ENCODE data around the gene RPUSD1. TPM values are rescaled to one million over a fixed set of nuclear protein-coding genes. Genes with fewer than 3 reads are reported as not detected.

Gene RPUSD1
- total and polyA plus RNA-seq, 8 donors: 9.0 to 43.7 (median 20.1) TPM

DNA sequence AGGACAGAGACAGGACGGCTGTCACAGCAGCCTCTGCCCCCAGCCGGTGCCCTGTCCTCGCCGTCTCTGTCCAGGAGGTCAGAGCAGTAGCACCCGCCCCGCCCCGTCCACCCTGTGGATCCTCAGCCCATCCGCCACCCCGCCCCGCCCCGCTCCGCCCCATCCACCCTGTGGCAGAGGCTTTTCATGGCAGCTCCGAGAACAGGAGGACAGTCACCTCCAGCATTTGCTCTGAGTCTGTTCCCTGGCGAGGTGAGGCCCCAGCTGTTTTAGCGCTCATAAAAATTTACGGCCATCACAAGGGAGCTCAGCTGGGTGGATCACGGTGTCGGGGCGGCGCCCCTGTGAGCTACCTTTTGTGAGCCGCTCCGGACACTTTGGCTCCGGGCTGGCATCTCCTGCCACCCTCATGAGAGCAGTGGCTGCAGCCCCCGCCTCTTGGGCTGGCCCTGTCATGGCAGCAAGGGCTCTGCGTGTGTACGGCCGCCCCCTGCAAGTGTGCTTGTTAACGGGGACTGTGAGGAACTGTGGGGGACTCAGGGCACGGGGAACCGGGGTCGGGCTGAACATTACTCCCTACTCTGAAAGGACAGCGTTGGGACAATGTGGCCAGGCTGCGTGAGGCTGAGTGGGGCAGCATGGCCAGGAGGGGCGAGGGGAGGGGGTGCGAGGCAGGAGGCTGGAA, 44.6 kb upstream of the RPUSD1 start:
- H3K27me3 ChIP-seq: peaks cover 0 to 46% (median 9%) of the 10 kb centered on the region in 3 donors
- H3K36me3 ChIP-seq: no peaks in the 10 kb centered on the region
- peaks cover 16 to 40% (median 30%) of the 10 kb centered on the region in 4 donors for H3K9me3 ChIP-seq
- no peak for TF ChIP-seq EP300 (IDR thresholded peaks at IDR 0.05)
- TF ChIP-seq POLR2AphosphoS5 (IDR thresholded peaks at IDR 0.05): no peak
- TF ChIP-seq POLR2A (IDR thresholded peaks at IDR 0.05): no peak
- TF ChIP-seq, protein P1, sequence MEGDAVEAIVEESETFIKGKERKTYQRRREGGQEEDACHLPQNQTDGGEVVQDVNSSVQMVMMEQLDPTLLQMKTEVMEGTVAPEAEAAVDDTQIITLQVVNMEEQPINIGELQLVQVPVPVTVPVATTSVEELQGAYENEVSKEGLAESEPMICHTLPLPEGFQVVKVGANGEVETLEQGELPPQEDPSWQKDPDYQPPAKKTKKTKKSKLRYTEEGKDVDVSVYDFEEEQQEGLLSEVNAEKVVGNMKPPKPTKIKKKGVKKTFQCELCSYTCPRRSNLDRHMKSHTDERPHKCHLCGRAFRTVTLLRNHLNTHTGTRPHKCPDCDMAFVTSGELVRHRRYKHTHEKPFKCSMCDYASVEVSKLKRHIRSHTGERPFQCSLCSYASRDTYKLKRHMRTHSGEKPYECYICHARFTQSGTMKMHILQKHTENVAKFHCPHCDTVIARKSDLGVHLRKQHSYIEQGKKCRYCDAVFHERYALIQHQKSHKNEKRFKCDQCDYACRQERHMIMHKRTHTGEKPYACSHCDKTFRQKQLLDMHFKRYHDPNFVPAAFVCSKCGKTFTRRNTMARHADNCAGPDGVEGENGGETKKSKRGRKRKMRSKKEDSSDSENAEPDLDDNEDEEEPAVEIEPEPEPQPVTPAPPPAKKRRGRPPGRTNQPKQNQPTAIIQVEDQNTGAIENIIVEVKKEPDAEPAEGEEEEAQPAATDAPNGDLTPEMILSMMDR (IDR thresholded peaks at IDR 0.05): no peak
- no peak overlapping the region for H3K27ac ChIP-seq
- no peak overlapping the region for H3K4me3 ChIP-seq
- H3K4me1 ChIP-seq: no peaks in the 10 kb centered on the region
- intact Hi-C loops (cut with DNase I; ENCODE audit: low total_unique reads): no loop called here
- no peak for DNase-seq
- 74 to 88% (median 82%) methylated on average over 26 to 35 of the region's 35 CpGs for WGBS, 5 donors

DNA sequence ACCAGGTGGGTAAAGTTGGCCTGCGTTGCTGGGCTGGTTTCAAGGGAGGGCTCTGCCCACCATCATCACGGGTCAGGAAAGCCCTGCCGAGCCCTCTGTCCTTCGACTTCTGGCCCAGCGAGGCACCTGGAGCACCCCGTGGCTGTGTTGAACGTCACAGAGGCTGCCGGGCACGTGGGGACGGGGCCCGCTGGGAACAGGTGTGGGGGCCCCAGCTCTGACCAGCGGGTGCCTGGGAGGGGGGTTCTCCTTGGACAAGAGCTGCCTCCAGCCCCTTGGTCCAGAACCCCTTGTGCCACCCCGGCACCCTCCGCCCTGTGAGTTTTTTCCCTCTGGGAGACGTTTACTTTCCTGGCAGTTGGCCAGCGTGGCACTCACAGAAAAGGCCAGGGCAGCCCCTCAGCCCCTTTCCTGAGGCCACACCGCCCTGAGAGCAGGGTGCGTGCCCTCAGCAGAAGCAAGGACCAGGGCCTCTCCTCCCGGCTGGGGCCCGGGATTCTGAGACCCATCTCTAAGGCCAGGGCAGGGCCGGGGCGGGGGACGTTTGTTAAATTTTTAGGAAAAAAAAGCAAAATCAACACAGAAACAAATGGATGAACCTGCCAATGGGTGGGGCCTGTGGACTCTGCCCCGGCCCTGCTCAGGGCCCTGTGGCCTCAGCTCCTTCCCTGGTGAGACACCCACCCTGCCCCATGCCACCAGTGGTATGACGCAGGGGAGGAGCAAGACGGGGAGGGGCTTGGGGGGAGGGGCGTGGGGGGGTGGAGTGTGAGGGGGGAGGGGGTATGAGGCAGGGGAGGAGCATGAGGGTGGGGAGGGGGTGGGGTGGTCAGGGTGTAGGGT, 43.6 kb upstream of the RPUSD1 start:
- no peaks in the 10 kb centered on the region for H3K36me3 ChIP-seq
- no peak for DNase-seq
- H3K27me3 ChIP-seq: peaks cover 0 to 54% (median 9%) of the 10 kb centered on the region in 3 donors
- TF ChIP-seq POLR2A (IDR thresholded peaks at IDR 0.05) (no peak), POLR2AphosphoS5 (IDR thresholded peaks at IDR 0.05) (no peak), EP300 (IDR thresholded peaks at IDR 0.05) (no peak)
- TF ChIP-seq, protein P1 (IDR thresholded peaks at IDR 0.05): no peak
- H3K4me1 ChIP-seq: no peaks in the 10 kb centered on the region
- intact Hi-C loops (cut with DNase I; ENCODE audit: low total_unique reads): no loop called here
- 36 to 53% (median 49%) methylated on average over 16 to 27 of the region's 27 CpGs for WGBS, 5 donors
- no peak overlapping the region for H3K4me3 ChIP-seq
- no peak overlapping the region for H3K27ac ChIP-seq
- peaks cover 14 to 32% (median 20%) of the 10 kb centered on the region in 4 donors for H3K9me3 ChIP-seq

DNA sequence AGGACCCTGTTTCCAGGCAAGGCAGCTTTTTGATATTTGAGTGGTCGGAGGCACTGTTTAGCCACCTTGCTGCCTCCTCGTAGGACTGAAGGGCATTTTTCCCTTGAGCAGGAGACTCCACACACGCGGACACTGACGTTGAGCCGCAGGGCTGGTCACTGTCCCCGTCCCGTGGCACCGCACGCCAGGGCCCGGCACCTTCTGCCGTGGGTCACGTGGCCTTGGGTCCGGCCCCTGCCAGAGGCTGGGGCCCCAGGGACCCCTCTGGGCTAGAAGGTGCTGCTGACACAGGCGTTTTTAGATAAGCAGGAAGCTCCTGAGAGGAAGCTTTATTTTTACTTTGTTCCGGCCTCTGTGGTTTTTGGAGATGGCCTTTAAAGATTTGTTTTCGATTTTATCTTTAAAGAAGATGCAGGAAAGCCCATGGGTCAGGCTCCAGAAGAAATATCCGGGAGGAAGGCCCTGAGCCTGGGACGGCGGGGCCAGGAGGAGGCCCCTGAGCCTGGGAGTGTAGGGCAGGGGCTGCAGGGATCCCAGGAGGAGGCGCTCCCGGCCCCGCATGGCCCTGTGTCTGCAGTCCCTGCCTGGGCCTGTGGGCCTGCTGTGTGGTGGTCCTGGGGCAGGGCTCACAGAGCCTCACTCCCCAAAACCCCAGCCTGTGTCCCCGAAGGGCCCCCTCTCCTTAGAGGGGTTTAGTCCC, 42.8 kb upstream of the RPUSD1 start:
- H3K4me3 ChIP-seq: no peak overlapping the region
- 45 to 68% (median 64%) methylated on average over 18 to 24 of the region's 24 CpGs for WGBS, 5 donors
- DNase-seq: no peak

More for the DNA sequence above, 42.8 kb upstream of the RPUSD1 start:
- H3K4me1 ChIP-seq: no peaks in the 10 kb centered on the region
- TF ChIP-seq EP300 (IDR thresholded peaks at IDR 0.05): no peak
- TF ChIP-seq POLR2AphosphoS5 (IDR thresholded peaks at IDR 0.05): no peak
- TF ChIP-seq, protein P1 (IDR thresholded peaks at IDR 0.05): no peak
- TF ChIP-seq POLR2A (IDR thresholded peaks at IDR 0.05): no peak
- peaks cover 6 to 24% (median 12%) of the 10 kb centered on the region in 4 donors for H3K9me3 ChIP-seq
- H3K27ac ChIP-seq: no peak overlapping the region
- intact Hi-C loops (cut with DNase I; ENCODE audit: low total_unique reads): no loop called here
- H3K36me3 ChIP-seq: no peaks in the 10 kb centered on the region
- peaks cover 0 to 54% (median 9%) of the 10 kb centered on the region in 3 donors for H3K27me3 ChIP-seq

All from stomach (tissue), 9 donors.